DOHH2 (cell line): ENCODE data around the gene LRRTM4.

Source experiments
- H3F3A ChIP-seq: fragments of 200-600 bp; sonication (generic), shearing (Covaris generic); 2 replicates; pipeline ENCODE4 v1.6.0; 2016; ENCODE audit warnings: antibody characterized with exemption, mild to moderate bottlenecking; ENCODE audit not compliant: control insufficient read depth, insufficient read depth
- H3K27ac ChIP-seq: fragments of 200-600 bp; sonication (generic); 2 replicates; pipeline ENCODE4 v1.5.1; 2014; ENCODE audit warnings: low read depth, mild to moderate bottlenecking, low read length, moderate library complexity
- H3K27me3 ChIP-seq: fragments of 200-600 bp; sonication (generic); 2 replicates; pipeline ENCODE4 v1.6.1; 2014; ENCODE audit warnings: mild to moderate bottlenecking, low read length, mixed read lengths; ENCODE audit not compliant: control insufficient read depth
- H3K36me3 ChIP-seq: fragments of 200-600 bp; sonication (generic); 2 replicates; pipeline ENCODE4 v1.6.1; 2014; ENCODE audit warnings: mild to moderate bottlenecking, low read length, moderate library complexity, mixed read lengths; ENCODE audit not compliant: control insufficient read depth
- H3K4me1 ChIP-seq: fragments of 200-600 bp; sonication (generic); 2 replicates; pipeline ENCODE4 v1.6.1; 2014; ENCODE audit warnings: mild to moderate bottlenecking, low read length, mixed read lengths; ENCODE audit not compliant: control insufficient read depth
- H3K4me2 ChIP-seq: fragments of 200-600 bp; sonication (generic); 2 replicates; pipeline ENCODE4 v1.6.0; 2014; ENCODE audit warnings: mild to moderate bottlenecking, low read length, moderate library complexity
- H3K4me3 ChIP-seq: fragments of 200-600 bp; sonication (generic); 2 replicates; pipeline ENCODE4 v1.5.1; 2014; ENCODE audit warnings: mild to moderate bottlenecking, low read length, mixed read lengths
- H3K79me2 ChIP-seq: fragments of 200-600 bp; sonication (generic); 2 replicates; pipeline ENCODE4 v1.6.1; 2014; ENCODE audit warnings: mild to moderate bottlenecking, low read length, mixed read lengths; ENCODE audit not compliant: control insufficient read depth
- H3K9me2 ChIP-seq: fragments of 200-600 bp; sonication (generic); replicated peaks from 2 replicates; pipeline ENCODE4 v1.6.1; 2014; ENCODE audit warnings: mild to moderate bottlenecking, low read length, mixed read lengths; ENCODE audit not compliant: control insufficient read depth
- H3K9me3 ChIP-seq: fragments of 200-600 bp; sonication (generic); 2 replicates; pipeline ENCODE4 v1.6.1; 2014; ENCODE audit warnings: antibody characterized with exemption, low read length, mixed read lengths; ENCODE audit not compliant: control insufficient read depth, insufficient read depth
- H4K20me1 ChIP-seq: fragments of 200-600 bp; sonication (generic); 2 replicates; pipeline ENCODE4 v1.6.0; 2014; ENCODE audit warnings: low read depth, mild to moderate bottlenecking, antibody characterized with exemption, low read length, moderate library complexity; ENCODE audit not compliant: control insufficient read depth, insufficient read depth
- EZH2phosphoT487 ChIP-seq: fragments of 200-600 bp; sonication (generic); IDR thresholded peaks from 2 replicates; pipeline ENCODE4 v1.6.1; 2017; ENCODE audit warnings: borderline replicate concordance, mild to moderate bottlenecking, antibody characterized with exemption, low read length, moderate library complexity, mixed read lengths
- TF ChIP-seq, protein P1 (sequence below): fragments of 200-600 bp; sonication (generic); IDR thresholded peaks from one replicate; pipeline ENCODE4 v1.5.1; 2014; ENCODE audit warnings: antibody characterized with exemption, mild to moderate bottlenecking, low read depth, low read length; ENCODE audit not compliant: poor library complexity, severe bottlenecking

LRRTM4 gene

GRCh38 chr2:77127345-77127744 lies 394.8 kb downstream of the LRRTM4 start:
- no peaks in the 10 kb centered on the region for H3K79me2 ChIP-seq
- no peaks in the 10 kb centered on the region for H3K9me2 ChIP-seq
- H3K27me3 ChIP-seq = no peaks in the 10 kb centered on the region
- no peaks in the 10 kb centered on the region; the same call in 1 of the 2 replicates for H3K9me3 ChIP-seq
- TF ChIP-seq, protein P1, sequence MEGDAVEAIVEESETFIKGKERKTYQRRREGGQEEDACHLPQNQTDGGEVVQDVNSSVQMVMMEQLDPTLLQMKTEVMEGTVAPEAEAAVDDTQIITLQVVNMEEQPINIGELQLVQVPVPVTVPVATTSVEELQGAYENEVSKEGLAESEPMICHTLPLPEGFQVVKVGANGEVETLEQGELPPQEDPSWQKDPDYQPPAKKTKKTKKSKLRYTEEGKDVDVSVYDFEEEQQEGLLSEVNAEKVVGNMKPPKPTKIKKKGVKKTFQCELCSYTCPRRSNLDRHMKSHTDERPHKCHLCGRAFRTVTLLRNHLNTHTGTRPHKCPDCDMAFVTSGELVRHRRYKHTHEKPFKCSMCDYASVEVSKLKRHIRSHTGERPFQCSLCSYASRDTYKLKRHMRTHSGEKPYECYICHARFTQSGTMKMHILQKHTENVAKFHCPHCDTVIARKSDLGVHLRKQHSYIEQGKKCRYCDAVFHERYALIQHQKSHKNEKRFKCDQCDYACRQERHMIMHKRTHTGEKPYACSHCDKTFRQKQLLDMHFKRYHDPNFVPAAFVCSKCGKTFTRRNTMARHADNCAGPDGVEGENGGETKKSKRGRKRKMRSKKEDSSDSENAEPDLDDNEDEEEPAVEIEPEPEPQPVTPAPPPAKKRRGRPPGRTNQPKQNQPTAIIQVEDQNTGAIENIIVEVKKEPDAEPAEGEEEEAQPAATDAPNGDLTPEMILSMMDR = no peak
- no peak for TF ChIP-seq EZH2phosphoT487
- H3F3A ChIP-seq = no peaks in the 10 kb centered on the region
- no peaks in the 10 kb centered on the region for H4K20me1 ChIP-seq
- no peaks in the 10 kb centered on the region for H3K4me1 ChIP-seq
- H3K36me3 ChIP-seq = no peaks in the 10 kb centered on the region
- H3K27ac ChIP-seq = no peak overlapping the region
- H3K4me2 ChIP-seq = no peak overlapping the region
- H3K4me3 ChIP-seq = no peak overlapping the region

- Histone ChIP-seq H3K4me3 (no peak overlapping the region), H4K20me1 (no peaks in the 10 kb centered on the region), H3K4me2 (no peak overlapping the region), H3K79me2 (no peaks in the 10 kb centered on the region), H3K27ac (no peak overlapping the region), H3K4me1 (no peaks in the 10 kb centered on the region), H3K9me3 (no peaks in the 10 kb centered on the region), H3F3A (no peaks in the 10 kb centered on the region), H3K36me3 (no peaks in the 10 kb centered on the region), H3K27me3 (no peaks in the 10 kb centered on the region), H3K9me2 (no peaks in the 10 kb centered on the region)
- TF ChIP-seq, protein P1 = no peak
- no peak for TF ChIP-seq EZH2phosphoT487
These were observed 400.7 kb downstream of the LRRTM4 start for GRCh38 chr2:77121518-77121917.

DNA sequence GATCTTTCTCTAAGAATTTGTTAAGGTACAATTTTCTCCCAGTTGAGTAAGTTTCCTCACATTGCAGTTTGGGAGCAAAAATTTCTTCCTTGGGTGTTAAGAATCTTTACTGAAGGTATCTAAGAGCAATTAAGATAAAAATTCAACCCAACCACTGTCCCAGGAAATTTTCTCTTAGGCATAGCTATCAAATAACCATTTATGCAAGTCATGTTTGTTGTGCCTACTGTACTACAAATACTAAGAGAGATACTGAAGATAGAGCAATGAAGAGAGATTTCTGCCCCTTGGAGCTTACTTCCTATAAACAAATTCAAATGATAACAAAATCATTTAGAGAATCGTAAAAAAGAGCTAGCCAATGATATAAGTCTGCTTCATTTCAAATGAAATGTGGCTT lies 402.8 kb downstream of the LRRTM4 start:
- Histone ChIP-seq H3K4me3 (no peak overlapping the region), H3K27me3 (no peaks in the 10 kb centered on the region), H3F3A (no peaks in the 10 kb centered on the region), H3K79me2 (no peaks in the 10 kb centered on the region), H4K20me1 (no peaks in the 10 kb centered on the region), H3K36me3 (no peaks in the 10 kb centered on the region), H3K4me1 (no peaks in the 10 kb centered on the region), H3K4me2 (no peak overlapping the region), H3K9me2 (no peaks in the 10 kb centered on the region), H3K27ac (no peak overlapping the region), H3K9me3 (no peaks in the 10 kb centered on the region)
- TF ChIP-seq EZH2phosphoT487 = no peak
- TF ChIP-seq, protein P1 = no peak
